Heart left ventricle (tissue), 16 donors: ENCODE measurements around the gene KIF20A. TPM values are rescaled to one million over a fixed set of nuclear protein-coding genes. Genes with fewer than 3 reads are reported as not detected.
A peak's percentile ranks its signal among the peaks of the same experiment; 100 is the strongest.
"Not testable (repeated sequence)": the region's sequence is repeated elsewhere in the genome, so short reads cannot be mapped to it uniquely, and the experiment has no call there.

Experiments
- ATAC-seq, 4 donors: fragments of 200-7000 bp; cut with Tn5 transposase; one replicate each; pipeline ENCODE4 v1.9.1; 2020 to 2022; ENCODE audit warnings: moderate library complexity in 4 of 4, mild to moderate bottlenecking in 3 of 4, moderate number of reproducible peaks in 1 of 4
- DNase-seq, 5 donors: peaks; one replicate each; pipeline ENCODE4 v3.0.0-alpha.2; 2020
- H3K27ac ChIP-seq, 12 donors: fragments of 200-600 bp; sonication (generic) in 4 of 12; one replicate each; pipeline versions ENCODE4 v1.5.0 to v1.8.0; 2016 to 2022; ENCODE audit warnings: mild to moderate bottlenecking in 2 of 12
- H3K27me3 ChIP-seq, 9 donors: fragments of 200-600 bp; sonication (generic) in 2 of 9; one replicate each; pipeline versions ENCODE4 v1.5.1 to v1.8.0; 2016 to 2022; ENCODE audit warnings: mild to moderate bottlenecking in 3 of 9
- H3K36me3 ChIP-seq, 9 donors: fragments of 200-600 bp; sonication (generic) in 2 of 9; one replicate each; pipeline versions ENCODE4 v1.5.0 to v1.8.0; 2018 to 2022; ENCODE audit warnings: mild to moderate bottlenecking in 2 of 9
- H3K4me1 ChIP-seq, 12 donors: fragments of 200-600 bp; sonication (generic) in 4 of 12; one replicate each; pipeline versions ENCODE4 v1.5.0 to v1.8.0; 2016 to 2022; ENCODE audit warnings: mild to moderate bottlenecking in 3 of 12
- H3K4me3 ChIP-seq, 12 donors: fragments of 200-600 bp; sonication (generic) in 4 of 12; one replicate each; pipeline versions ENCODE4 v1.5.0 to v1.8.0; 2017 to 2022; ENCODE audit warnings: mild to moderate bottlenecking in 9 of 12, moderate library complexity in 4 of 12
- H3K9me3 ChIP-seq, 12 donors: fragments of 200-600 bp; sonication (generic) in 4 of 12; one replicate each; pipeline versions ENCODE4 v1.5.0 to v1.8.0; 2016 to 2022; ENCODE audit warnings: mild to moderate bottlenecking in 1 of 12
- POLR2A ChIP-seq, 2 donors: fragments of 450-650 bp; IDR thresholded peaks; one replicate each; pipeline ENCODE4 v1.6.1; 2017; ENCODE audit warnings: antibody characterized with exemption in 2 of 2, mild to moderate bottlenecking in 2 of 2, moderate library complexity in 2 of 2
- WGBS, 4 donors: extraction: QIAGEN DNeasy Blood & Tissue Kit in 2 of 4; methylation state at CpG; one replicate each; pipeline versions ENCODE4 v1.1.5 to v1.1.7; 2013 to 2018; 5-methylcytosine and 5-hydroxymethylcytosine counted together
- intact Hi-C, 10 donors: fragments of 100-400 bp; cut with DNase I; formaldehyde crosslinking; loops; one replicate each; pipeline versions ENCODE4 v1.11.1 to v1.14.2; 2022
- polyA plus RNA-seq, 2 donors: library from polyadenylated mRNA; stranded (reverse); fragments of 200-250 nt; gene quantifications; one replicate each; pipeline ENCODE4 v1.2.3, GENCODE V29; 2013
- total RNA-seq, 9 donors: library from RNA; depleted of rRNA in 2 of 9; stranded (reverse); fragments of >200 nt in 2 of 9; fragmentation: NEBNext Ultra II Directional in 3 of 9; extraction: Animal tissue kit (Norgen Biotek cat#: 25700) in 3 of 9; gene quantifications; one replicate each; pipeline versions ENCODE4 v1.1.0 to v1.2.4, GENCODE V29; 2016 to 2023
- TF ChIP-seq, protein P1 (sequence below), 12 donors: fragments of 200-600 bp; sonication (generic) in 4 of 12; IDR thresholded peaks; one replicate each; pipeline versions ENCODE4 v1.5.0 to v1.8.0; 2018 to 2022; ENCODE audit warnings: antibody characterized with exemption in 12 of 12, mild to moderate bottlenecking in 5 of 12
- donor health status: ischemic (EF 13 %, LVEDD 7.1; RV severe dilation, severe dysfunction).
- donor health status: healthy with polysubstance abuse.
- donor health status: DM: no; HTN: yes; CAD: no.
- donor health status: DM: no; HTN: no; CAD: no.
- donor health status: ischemic (EF 25% LVEDD 6.9; RV normal size, moderate dysfunction).
- donor health status: ischemic (EF 25% LVEDD 5.7; RV mildly dilated, moderate dysfunction).
- donor health status: healthy.
- donor health status: DM: yes; HTN: yes; CAD: no.
- donor health status: ischemic (EF 35%, LVEDD 5.7; RV mildly dilated, moderate dysfunction).
- donor health status: nonischemic (EF 11% LVEDD 7.7; RV severe dilation, severe dysfunction).
- donor health status: DM: yes; HTN: yes; CAD: no.
- donor health status: PGD.
- donor health status: ischemic (EF 29% LVEDD 5.4; RV normal size, mild dysfunction).
- donor health status: nonischemic (EF 23%, LVEDD 6.1; RV moderate dilation, normal function).

Gene KIF20A
- total and polyA plus RNA-seq, 11 donors = 0.12 to 12.2 (median 0.77) TPM; not detected in 2

DNA sequence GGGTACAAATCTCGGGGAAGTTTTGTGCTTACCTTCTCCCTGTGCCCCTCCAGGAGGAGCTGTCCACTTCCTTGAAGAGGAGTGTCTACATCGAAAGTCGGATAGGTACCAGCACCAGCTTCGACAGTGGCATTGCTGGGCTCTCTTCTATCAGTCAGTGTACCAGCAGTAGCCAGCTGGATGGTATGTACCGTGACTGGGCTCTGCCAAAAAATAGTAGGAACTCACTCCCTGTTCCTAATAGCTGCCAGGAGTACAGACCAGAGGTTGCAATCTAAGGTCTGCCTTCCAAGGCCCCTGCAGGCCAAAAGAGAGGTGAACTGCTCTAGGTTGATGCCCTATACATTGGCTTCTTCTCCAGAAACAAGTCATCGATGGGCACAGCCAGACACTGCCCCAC is 3.9 kb downstream of the KIF20A start:
- peak in 3 of 4 donors; percentile 24 to 45 (median 39) for ATAC-seq
- Histone ChIP-seq H3K4me3 (no peak overlapping the region), H3K27me3 (no peaks in the 10 kb centered on the region), H3K27ac (no peak overlapping the region), H3K36me3 (peaks cover 0 to 64% (median 32%) of the 10 kb centered on the region in 9 donors), H3K9me3 (no peaks in the 10 kb centered on the region), H3K4me1 (peaks cover 0 to 17% (median 7%) of the 10 kb centered on the region in 12 donors)
- intact Hi-C loops = no loop called here
- peak in 1 of 5 donors; percentile 28 for DNase-seq
- TF ChIP-seq, protein P1, sequence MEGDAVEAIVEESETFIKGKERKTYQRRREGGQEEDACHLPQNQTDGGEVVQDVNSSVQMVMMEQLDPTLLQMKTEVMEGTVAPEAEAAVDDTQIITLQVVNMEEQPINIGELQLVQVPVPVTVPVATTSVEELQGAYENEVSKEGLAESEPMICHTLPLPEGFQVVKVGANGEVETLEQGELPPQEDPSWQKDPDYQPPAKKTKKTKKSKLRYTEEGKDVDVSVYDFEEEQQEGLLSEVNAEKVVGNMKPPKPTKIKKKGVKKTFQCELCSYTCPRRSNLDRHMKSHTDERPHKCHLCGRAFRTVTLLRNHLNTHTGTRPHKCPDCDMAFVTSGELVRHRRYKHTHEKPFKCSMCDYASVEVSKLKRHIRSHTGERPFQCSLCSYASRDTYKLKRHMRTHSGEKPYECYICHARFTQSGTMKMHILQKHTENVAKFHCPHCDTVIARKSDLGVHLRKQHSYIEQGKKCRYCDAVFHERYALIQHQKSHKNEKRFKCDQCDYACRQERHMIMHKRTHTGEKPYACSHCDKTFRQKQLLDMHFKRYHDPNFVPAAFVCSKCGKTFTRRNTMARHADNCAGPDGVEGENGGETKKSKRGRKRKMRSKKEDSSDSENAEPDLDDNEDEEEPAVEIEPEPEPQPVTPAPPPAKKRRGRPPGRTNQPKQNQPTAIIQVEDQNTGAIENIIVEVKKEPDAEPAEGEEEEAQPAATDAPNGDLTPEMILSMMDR (IDR thresholded peaks at IDR 0.05) = no peak
- TF ChIP-seq POLR2A (IDR thresholded peaks at IDR 0.05) = no peak
- WGBS, 4 donors = 66 to 92% (median 79%) methylated on average over 5 to 6 of the region's 6 CpGs

DNA sequence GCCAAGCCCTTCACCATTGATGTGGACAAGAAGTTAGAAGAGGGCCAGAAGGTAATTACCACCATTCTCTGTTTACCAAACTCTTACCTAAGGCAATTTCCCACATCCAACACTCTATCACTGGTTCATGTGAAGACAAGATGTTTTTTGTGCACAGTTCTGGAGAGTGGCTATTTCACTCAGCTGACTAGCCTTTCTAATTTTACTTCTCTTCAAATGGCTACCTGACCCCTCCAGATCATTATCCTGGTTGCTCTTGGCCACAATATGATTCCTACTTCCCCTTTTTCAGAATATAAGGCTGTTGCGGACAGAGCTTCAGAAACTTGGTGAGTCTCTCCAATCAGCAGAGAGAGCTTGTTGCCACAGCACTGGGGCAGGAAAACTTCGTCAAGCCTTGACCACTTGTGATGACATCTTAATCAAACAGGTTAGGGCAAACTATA is 7.1 kb downstream of the KIF20A start:
- ATAC-seq (no peak), DNase-seq (no peak)
- TF ChIP-seq POLR2A (IDR thresholded peaks at IDR 0.05) = no peak
- TF ChIP-seq, protein P1 (IDR thresholded peaks at IDR 0.05) = no peak
- Histone ChIP-seq H3K9me3 (no peaks in the 10 kb centered on the region), H3K4me1 (peaks cover 0 to 11% (median 0%) of the 10 kb centered on the region in 12 donors), H3K27me3 (no peaks in the 10 kb centered on the region), H3K4me3 (no peak overlapping the region), H3K36me3 (peaks cover 3 to 96% (median 64%) of the 10 kb centered on the region in 9 donors), H3K27ac (no peak overlapping the region)
- intact Hi-C loops = no loop called here
- WGBS, 4 donors = 90 to 94% (median 93%) methylated on average over 2 of the region's 2 CpGs

DNA sequence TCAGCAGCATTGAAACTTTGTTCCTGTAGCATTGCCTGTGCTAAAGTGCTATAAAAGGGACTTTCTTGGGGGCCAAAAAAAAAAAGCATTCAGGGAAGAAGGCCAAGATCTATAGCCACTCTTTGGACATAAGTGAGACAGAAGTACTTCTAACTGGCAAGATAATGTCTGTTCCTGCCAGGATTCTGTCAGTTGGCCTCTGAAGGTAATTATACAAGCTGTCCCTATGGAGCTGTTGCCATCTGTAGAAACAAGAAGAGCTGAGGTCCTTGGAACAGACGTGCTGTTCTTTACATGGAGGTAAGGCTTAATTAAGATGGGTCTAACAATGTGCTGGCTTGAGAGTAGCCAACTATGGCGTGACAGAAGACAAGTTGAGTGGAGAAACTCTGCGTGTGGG is 9.7 kb downstream of the KIF20A start:
- H3K4me1 ChIP-seq = peaks cover 0 to 8% (median 0%) of the 10 kb centered on the region in 12 donors
- H3K27me3 ChIP-seq = no peaks in the 10 kb centered on the region
- no peak for DNase-seq
- H3K9me3 ChIP-seq = no peaks in the 10 kb centered on the region
- no peak for TF ChIP-seq POLR2A (IDR thresholded peaks at IDR 0.05)
- TF ChIP-seq, protein P1 (IDR thresholded peaks at IDR 0.05) = no peak
- H3K4me3 ChIP-seq = no peak overlapping the region
- peaks cover 3 to 100% (median 90%) of the 10 kb centered on the region in 9 donors for H3K36me3 ChIP-seq
- 57 to 66% (median 60%) methylated on average over 3 of the region's 3 CpGs for WGBS, 4 donors
- peak; percentile 36 to 75 (median 64) for ATAC-seq
- intact Hi-C loops = no loop called here
- H3K27ac ChIP-seq = peak overlapping the region in 5 of 12 donors; percentile 4 to 51 (median 41)

DNA sequence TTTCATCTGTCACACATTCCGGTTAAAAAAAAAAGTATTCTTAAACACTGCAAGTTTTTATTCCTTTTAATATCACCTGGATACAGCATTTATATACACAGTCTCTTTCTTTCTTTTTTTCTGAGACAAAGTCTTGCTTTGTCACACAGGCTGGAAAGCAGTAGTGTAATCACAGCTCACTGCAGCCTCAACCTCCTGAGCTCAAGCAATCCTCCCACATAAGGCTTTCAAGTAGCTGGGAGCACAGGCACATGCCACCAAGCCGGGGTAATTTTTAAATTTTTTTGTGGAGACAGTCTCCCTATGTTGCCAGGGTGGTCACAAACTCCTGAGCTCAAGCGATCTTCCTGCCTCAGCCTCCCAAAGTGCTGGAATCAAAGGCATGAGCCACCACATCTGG is 13.9 kb downstream of the KIF20A start:
- TF ChIP-seq, protein P1 (IDR thresholded peaks at IDR 0.05) = no peak
- TF ChIP-seq POLR2A (IDR thresholded peaks at IDR 0.05) = no peak
- Histone ChIP-seq H3K4me1 (peaks cover 0 to 8% (median 0%) of the 10 kb centered on the region in 12 donors), H3K9me3 (no peaks in the 10 kb centered on the region), H3K4me3 (no peak overlapping the region), H3K27me3 (no peaks in the 10 kb centered on the region), H3K36me3 (peaks cover 3 to 95% (median 93%) of the 10 kb centered on the region in 9 donors), H3K27ac (no peak overlapping the region)
- ATAC-seq = no peak
- DNase-seq = no peak
- 93 to 96% (median 93%) methylated on average over 3 of the region's 3 CpGs for WGBS, 4 donors
- intact Hi-C loops = no loop called here

DNA sequence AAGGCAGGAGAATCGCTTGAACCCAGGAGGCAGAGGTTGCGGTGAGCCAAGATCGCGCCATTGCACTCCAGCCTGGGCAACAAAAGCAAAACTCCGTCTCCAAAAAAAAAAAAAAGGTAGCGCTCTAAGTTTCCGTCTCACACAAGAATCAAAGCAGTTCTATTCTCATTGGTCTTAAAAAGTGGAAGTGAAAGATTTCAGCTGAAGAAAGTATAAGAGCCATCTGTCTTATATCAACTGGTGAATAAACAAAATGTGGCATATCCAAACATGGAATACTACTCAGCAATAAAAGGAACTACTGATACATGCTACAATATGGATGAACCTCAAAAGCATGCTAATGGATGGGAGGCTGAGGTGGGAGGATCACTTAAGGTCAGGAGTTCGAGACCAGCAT is 14.9 kb downstream of the KIF20A start:
- 89 to 97% (median 91%) methylated on average over 8 of the region's 8 CpGs for WGBS, 4 donors
- H3K4me1 ChIP-seq, H3K9me3 ChIP-seq, intact Hi-C loops, H3K27ac ChIP-seq, ATAC-seq, H3K4me3 ChIP-seq, H3K27me3 ChIP-seq, DNase-seq: not testable (repeated sequence)
- H3K36me3 ChIP-seq = peaks cover 0 to 95% (median 93%) of the 10 kb centered on the region in 9 donors
